Upper lobe of left lung (tissue), 6 donors: ENCODE results near the gene PGP. TPM values are rescaled to one million over a fixed set of nuclear protein-coding genes. Genes with fewer than 3 reads are reported as not detected.

Experiments
- ATAC-seq, 2 donors: fragments of 200-7000 bp; cut with Tn5 transposase; one replicate each; pipeline ENCODE4 v1.9.1; 2022; ENCODE audit warnings: mild to moderate bottlenecking in 2 of 2, moderate library complexity in 2 of 2; ENCODE audit not compliant: low FRiP score in 2 of 2
- DNase-seq, 2 donors: peaks; one replicate each; pipeline ENCODE4 v3.0.0-alpha.2; 2019 to 2020
- H3K27ac ChIP-seq, 4 donors: fragments of 200-600 bp; sonication (generic); one replicate each; pipeline ENCODE4 v1.5.1; 2016 to 2019
- H3K27me3 ChIP-seq, 4 donors: fragments of 200-600 bp; sonication (generic); one replicate each; pipeline ENCODE4 v1.5.1; 2017 to 2019
- H3K36me3 ChIP-seq, 4 donors: fragments of 200-600 bp; sonication (generic); one replicate each; pipeline ENCODE4 v1.5.1; 2016 to 2019
- H3K4me1 ChIP-seq, 4 donors: fragments of 200-600 bp; sonication (generic); one replicate each; pipeline ENCODE4 v1.5.1; 2018 to 2019
- H3K4me3 ChIP-seq, 4 donors: fragments of 200-600 bp; sonication (generic); one replicate each; pipeline ENCODE4 v1.5.1; 2017 to 2019; ENCODE audit warnings: mild to moderate bottlenecking in 2 of 4, moderate library complexity in 1 of 4
- H3K9me3 ChIP-seq, 4 donors: fragments of 200-600 bp; sonication (generic); one replicate each; pipeline ENCODE4 v1.5.1; 2018 to 2019
- EP300 ChIP-seq, 4 donors: sonication (generic); formaldehyde crosslinking; IDR thresholded peaks; one replicate each; pipeline ENCODE4 v1.5.1; 2017; ENCODE audit warnings: antibody characterized with exemption in 4 of 4, control low read depth in 2 of 4
- POLR2A ChIP-seq, 4 donors: fragments of 450-650 bp; IDR thresholded peaks; one replicate each; pipeline ENCODE4 v1.5.1; 2016 to 2017; ENCODE audit warnings: antibody characterized with exemption in 4 of 4, mild to moderate bottlenecking in 2 of 4
- POLR2AphosphoS5 ChIP-seq, 2 donors: sonication (generic); formaldehyde crosslinking; IDR thresholded peaks; one replicate each; pipeline ENCODE4 v1.5.1; 2017; ENCODE audit warnings: antibody characterized with exemption in 2 of 2
- WGBS, 2 donors: methylation state at CpG; one replicate each; pipeline ENCODE4 v1.1.5; 2017 to 2018; 5-methylcytosine and 5-hydroxymethylcytosine counted together
- total RNA-seq, 6 donors: library from RNA; depleted of rRNA in 4 of 6; stranded (reverse); fragments of >200 nt in 4 of 6; gene quantifications; one replicate each; pipeline versions ENCODE4 v1.1.0 to v1.2.1, GENCODE V29; 2016 to 2021
- TF ChIP-seq, protein P1 (sequence below), 6 experiments: fragments of 450-650 bp in 4 of 6; fragments of 200-600 bp in 2 of 6; sonication (generic) in 2 of 6; IDR thresholded peaks; one replicate each; pipeline ENCODE4 v1.5.1; 2016 to 2019; ENCODE audit warnings: antibody characterized with exemption in 6 of 6
- donor health status: DM: no; HTN: no; CAD: no; lungs with moderate emphysema.
- donor health status: DM: no; HTN: yes; CAD: no; lungs with severe emphysema.

Gene PGP
- total RNA-seq, 6 donors from 2014 or later, result 18.6 to 32.5 (median 21.7) TPM

DNA sequence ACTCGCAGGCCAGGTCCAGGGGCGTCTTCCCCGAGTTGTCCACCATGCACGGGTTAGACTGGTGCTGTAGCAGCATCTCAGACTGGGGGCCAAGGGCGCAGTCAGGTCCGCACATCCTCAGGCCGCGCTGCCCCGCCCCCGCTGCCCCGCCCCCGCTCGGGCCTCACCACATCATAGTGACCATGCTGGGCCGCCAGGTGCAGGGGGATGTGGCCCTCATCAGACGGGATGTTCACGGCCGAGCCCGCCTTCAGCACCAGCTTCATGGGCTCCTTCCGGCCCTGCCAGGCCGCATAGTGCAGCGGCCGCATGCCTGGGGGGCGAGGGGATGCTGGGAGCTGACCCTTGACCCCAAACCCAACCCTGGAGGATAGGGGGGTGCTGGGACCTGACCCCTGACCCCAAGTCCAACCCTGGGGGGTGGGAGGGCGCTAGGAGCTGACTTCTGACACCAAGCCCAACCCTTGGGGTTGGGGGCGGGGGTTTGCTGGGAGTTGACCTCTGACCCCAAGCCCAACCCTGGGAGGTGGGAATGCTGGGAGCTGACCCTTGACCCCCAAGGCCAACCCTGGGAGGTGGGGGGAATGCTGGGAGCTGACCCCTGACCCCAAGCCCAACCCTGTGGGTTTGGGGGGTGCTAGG, 25.3 kb downstream of the PGP start:
- TF ChIP-seq EP300 (IDR thresholded peaks at IDR 0.05), result no peak
- TF ChIP-seq, protein P1, sequence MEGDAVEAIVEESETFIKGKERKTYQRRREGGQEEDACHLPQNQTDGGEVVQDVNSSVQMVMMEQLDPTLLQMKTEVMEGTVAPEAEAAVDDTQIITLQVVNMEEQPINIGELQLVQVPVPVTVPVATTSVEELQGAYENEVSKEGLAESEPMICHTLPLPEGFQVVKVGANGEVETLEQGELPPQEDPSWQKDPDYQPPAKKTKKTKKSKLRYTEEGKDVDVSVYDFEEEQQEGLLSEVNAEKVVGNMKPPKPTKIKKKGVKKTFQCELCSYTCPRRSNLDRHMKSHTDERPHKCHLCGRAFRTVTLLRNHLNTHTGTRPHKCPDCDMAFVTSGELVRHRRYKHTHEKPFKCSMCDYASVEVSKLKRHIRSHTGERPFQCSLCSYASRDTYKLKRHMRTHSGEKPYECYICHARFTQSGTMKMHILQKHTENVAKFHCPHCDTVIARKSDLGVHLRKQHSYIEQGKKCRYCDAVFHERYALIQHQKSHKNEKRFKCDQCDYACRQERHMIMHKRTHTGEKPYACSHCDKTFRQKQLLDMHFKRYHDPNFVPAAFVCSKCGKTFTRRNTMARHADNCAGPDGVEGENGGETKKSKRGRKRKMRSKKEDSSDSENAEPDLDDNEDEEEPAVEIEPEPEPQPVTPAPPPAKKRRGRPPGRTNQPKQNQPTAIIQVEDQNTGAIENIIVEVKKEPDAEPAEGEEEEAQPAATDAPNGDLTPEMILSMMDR (IDR thresholded peaks at IDR 0.05), result no peak
- no peak for TF ChIP-seq POLR2A (IDR thresholded peaks at IDR 0.05)
- no peak for TF ChIP-seq POLR2AphosphoS5 (IDR thresholded peaks at IDR 0.05)

DNA sequence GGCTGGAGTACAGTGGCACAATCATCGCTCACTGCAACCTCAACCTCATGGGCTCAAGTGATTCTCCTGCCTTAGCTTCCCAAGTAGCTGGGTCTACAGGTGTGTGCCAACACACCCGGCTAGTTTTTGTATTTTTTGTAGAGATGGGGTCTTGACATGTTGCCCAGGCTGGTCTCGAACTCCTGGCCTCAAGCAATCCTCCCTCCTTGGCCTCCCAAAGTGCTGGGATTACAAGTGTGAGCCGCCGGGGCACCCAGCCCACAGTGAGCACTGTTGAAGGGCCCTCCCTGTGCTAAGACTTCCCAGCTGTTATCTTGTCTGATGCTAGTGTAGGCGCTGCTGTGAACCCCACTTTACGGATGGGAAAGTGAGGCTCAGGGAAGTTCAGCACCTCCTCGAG, 26.2 kb downstream of the PGP start:
- no peaks in the 10 kb centered on the region for H3K36me3 ChIP-seq
- TF ChIP-seq POLR2A (IDR thresholded peaks at IDR 0.05) (no peak), EP300 (IDR thresholded peaks at IDR 0.05) (no peak), POLR2AphosphoS5 (IDR thresholded peaks at IDR 0.05) (no peak)
- TF ChIP-seq, protein P1 (IDR thresholded peaks at IDR 0.05), result no peak
- H3K4me3 ChIP-seq, result no peak overlapping the region
- no peaks in the 10 kb centered on the region for H3K27me3 ChIP-seq
- H3K9me3 ChIP-seq, result no peaks in the 10 kb centered on the region
- WGBS, 2 donors, result 91 to 94% methylated on average over 8 of the region's 8 CpGs
- no peak overlapping the region for H3K27ac ChIP-seq
- peak in 1 of 2 donors; percentile 28 for DNase-seq
- no peak for ATAC-seq
- H3K4me1 ChIP-seq, result no peaks in the 10 kb centered on the region

More for the DNA sequence above, 25.3 kb downstream of the PGP start:
- no peak overlapping the region for H3K27ac ChIP-seq
- H3K9me3 ChIP-seq, result no peaks in the 10 kb centered on the region
- H3K36me3 ChIP-seq, result no peaks in the 10 kb centered on the region
- no peak overlapping the region for H3K4me3 ChIP-seq
- DNase-seq (peak in 1 of 2 donors; percentile 76), ATAC-seq (no peak)
- H3K4me1 ChIP-seq, result no peaks in the 10 kb centered on the region
- H3K27me3 ChIP-seq, result no peaks in the 10 kb centered on the region
- 96% methylated on average over 14 of the region's 25 CpGs; no CpG with 5 or more reads in 1 of the 2 donors for WGBS, 2 donors

DNA sequence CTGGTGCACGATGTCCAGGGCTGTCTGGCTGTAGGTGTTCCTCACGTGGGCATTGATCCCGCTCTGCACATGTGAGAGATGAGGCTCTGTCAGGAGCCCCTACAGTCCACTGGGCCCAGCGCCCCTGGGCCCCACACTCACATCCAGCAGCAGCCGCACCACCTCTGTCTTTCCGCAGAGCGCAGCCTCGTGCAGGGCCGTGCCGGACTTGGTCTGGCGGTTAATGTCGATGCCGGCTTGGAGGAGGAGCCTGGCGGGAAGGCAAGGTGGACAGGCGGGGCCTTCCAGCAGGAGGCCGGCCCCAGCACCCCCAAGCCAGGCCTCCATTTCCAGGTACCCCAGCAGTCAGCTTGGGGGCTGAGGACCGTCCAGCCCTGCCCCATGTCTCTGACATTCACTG, 27.4 kb downstream of the PGP start:
- H3K27ac ChIP-seq, result no peak overlapping the region
- no peak overlapping the region for H3K4me3 ChIP-seq
- WGBS, 2 donors, result 82 to 93% methylated on average over 7 to 17 of the region's 17 CpGs
- no peaks in the 10 kb centered on the region for H3K9me3 ChIP-seq
- H3K36me3 ChIP-seq, result no peaks in the 10 kb centered on the region
- TF ChIP-seq POLR2AphosphoS5 (IDR thresholded peaks at IDR 0.05), result no peak
- TF ChIP-seq, protein P1 (IDR thresholded peaks at IDR 0.05), result no peak
- TF ChIP-seq EP300 (IDR thresholded peaks at IDR 0.05), result no peak
- no peaks in the 10 kb centered on the region for H3K4me1 ChIP-seq
- ATAC-seq (no peak), DNase-seq (no peak)
- no peaks in the 10 kb centered on the region for H3K27me3 ChIP-seq

DNA sequence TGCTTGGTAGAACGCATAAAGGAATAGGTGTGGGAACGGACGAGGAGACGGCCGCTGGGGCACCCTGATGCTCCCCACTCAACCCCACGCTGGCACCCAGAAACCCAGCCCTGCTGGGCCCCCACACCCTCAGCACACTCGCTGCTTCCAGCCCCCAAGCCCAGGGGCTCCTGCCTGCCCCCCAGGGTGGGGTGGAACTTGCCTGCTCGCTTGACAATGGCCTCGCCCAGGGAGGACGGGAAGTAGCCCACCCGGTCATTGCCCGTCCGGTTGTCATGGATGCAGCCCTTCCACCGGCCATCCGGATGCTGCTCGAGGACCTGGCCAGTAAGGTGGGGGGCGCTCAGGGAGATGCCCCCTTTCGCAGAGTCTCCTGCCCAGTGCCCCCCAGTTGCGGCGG, 28.1 kb downstream of the PGP start:
- no peak for TF ChIP-seq EP300 (IDR thresholded peaks at IDR 0.05)
- TF ChIP-seq POLR2AphosphoS5 (IDR thresholded peaks at IDR 0.05), result no peak
- no peak for TF ChIP-seq POLR2A (IDR thresholded peaks at IDR 0.05)
- TF ChIP-seq, protein P1 (IDR thresholded peaks at IDR 0.05), result no peak
- H3K4me3 ChIP-seq, result no peak overlapping the region
- ATAC-seq, result no peak

DNA sequence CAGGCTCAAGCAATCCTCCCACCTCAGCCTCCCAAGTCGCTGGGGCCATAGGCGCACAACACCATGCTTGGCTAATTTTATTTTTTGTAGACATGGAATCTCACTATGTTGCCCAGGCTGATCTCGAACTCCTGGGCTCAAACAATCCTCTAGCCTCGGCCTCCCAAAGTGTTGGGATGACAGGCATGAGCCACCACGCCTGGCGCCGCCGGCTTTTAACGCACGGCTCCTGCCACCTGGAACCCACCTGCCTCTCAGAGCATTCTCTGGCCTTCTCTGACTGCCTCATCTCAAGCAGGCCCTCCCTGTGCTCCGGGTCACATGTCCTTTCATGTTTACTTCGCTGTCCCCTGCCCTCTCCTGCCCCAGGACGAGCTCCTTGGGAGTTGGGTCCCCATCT, 28.6 kb downstream of the PGP start:
- Histone ChIP-seq H3K36me3 (no peaks in the 10 kb centered on the region), H3K4me1 (no peaks in the 10 kb centered on the region), H3K9me3 (no peaks in the 10 kb centered on the region), H3K27ac (no peak overlapping the region), H3K27me3 (no peaks in the 10 kb centered on the region), H3K4me3 (no peak overlapping the region)
- TF ChIP-seq EP300 (IDR thresholded peaks at IDR 0.05), result no peak
- TF ChIP-seq POLR2A (IDR thresholded peaks at IDR 0.05), result no peak
- TF ChIP-seq POLR2AphosphoS5 (IDR thresholded peaks at IDR 0.05), result no peak
- TF ChIP-seq, protein P1 (IDR thresholded peaks at IDR 0.05), result no peak
- DNase-seq (peak in 1 of 2 donors; percentile 58), ATAC-seq (no peak)
- WGBS, 2 donors, result 87 to 91% methylated on average over 13 of the region's 13 CpGs

More for the DNA sequence above, 28.1 kb downstream of the PGP start:
- 80 to 87% methylated on average over 1 to 15 of the region's 20 CpGs for WGBS, 2 donors
- peak in 1 of 2 donors; percentile 58 for DNase-seq
- no peaks in the 10 kb centered on the region for H3K36me3 ChIP-seq
- no peaks in the 10 kb centered on the region for H3K27me3 ChIP-seq
- no peaks in the 10 kb centered on the region for H3K9me3 ChIP-seq
- H3K4me1 ChIP-seq, result no peaks in the 10 kb centered on the region
- H3K27ac ChIP-seq, result no peak overlapping the region
